ENCODE results near the gene DPH6. TPM values are rescaled to one million over a fixed set of nuclear protein-coding genes. Genes with fewer than 3 reads are reported as not detected.

Gene DPH6
- total RNA-seq, 1 experiment from 2014 or later = 31.7 TPM

DNA sequence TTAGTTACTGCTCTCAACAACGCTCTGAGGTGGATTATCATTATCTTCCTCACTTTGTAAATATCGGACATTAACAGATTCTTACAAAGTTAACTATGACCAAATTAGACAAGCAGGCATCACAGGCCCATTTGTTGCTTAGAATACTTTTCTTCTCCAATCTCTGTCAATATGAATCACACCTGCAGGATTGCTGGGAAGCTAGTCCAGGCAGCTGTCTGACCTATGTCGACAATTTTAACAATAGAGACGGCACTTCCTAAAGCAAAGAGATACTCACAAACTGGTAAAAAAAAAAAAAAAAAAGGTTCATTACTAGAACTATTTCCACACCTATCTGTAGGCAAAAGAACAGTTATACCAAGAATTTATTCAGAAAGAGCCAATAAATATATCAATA lies 85.3 kb downstream of the DPH6 start:
- Mint-ChIP-seq H3K9me3 (no peaks in the 10 kb centered on the region), H3K27me3 (ENCODE audit: low read depth) (no peaks in the 10 kb centered on the region), H3K4me1 (peaks cover 7% of the 10 kb centered on the region), H3K4me3 (no peak overlapping the region), H3K36me3 (no peaks in the 10 kb centered on the region), H3K27ac (no peak overlapping the region)
- POLR2A ChIA-PET = no interaction called here
- ATAC-seq (no peak), DNase-seq (ENCODE audit: low spot score) (no peak)
- CTCF ChIA-PET = interaction anchor here (3.1 kb wide), 1 partner anchor 16 kb away, joined by 9 read pairs; no protein-coding TSS in a partner anchor
- TF ChIP-seq NR3C1 (CRISPR knock-in tag; conservative IDR thresholded peaks at IDR 0.05; ENCODE audit: low read depth) = no peak
- TF ChIP-seq, protein P1, sequence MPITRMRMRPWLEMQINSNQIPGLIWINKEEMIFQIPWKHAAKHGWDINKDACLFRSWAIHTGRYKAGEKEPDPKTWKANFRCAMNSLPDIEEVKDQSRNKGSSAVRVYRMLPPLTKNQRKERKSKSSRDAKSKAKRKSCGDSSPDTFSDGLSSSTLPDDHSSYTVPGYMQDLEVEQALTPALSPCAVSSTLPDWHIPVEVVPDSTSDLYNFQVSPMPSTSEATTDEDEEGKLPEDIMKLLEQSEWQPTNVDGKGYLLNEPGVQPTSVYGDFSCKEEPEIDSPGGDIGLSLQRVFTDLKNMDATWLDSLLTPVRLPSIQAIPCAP (CRISPR knock-in tag; IDR thresholded peaks at IDR 0.05) = no peak
- TF ChIP-seq ATF1 (CRISPR knock-in tag; IDR thresholded peaks at IDR 0.05) = no peak
- TF ChIP-seq, protein P2, sequence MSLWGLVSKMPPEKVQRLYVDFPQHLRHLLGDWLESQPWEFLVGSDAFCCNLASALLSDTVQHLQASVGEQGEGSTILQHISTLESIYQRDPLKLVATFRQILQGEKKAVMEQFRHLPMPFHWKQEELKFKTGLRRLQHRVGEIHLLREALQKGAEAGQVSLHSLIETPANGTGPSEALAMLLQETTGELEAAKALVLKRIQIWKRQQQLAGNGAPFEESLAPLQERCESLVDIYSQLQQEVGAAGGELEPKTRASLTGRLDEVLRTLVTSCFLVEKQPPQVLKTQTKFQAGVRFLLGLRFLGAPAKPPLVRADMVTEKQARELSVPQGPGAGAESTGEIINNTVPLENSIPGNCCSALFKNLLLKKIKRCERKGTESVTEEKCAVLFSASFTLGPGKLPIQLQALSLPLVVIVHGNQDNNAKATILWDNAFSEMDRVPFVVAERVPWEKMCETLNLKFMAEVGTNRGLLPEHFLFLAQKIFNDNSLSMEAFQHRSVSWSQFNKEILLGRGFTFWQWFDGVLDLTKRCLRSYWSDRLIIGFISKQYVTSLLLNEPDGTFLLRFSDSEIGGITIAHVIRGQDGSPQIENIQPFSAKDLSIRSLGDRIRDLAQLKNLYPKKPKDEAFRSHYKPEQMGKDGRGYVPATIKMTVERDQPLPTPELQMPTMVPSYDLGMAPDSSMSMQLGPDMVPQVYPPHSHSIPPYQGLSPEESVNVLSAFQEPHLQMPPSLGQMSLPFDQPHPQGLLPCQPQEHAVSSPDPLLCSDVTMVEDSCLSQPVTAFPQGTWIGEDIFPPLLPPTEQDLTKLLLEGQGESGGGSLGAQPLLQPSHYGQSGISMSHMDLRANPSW (CRISPR knock-in tag; conservative IDR thresholded peaks at IDR 0.05; ENCODE audit: low read depth) = no peak
- TF ChIP-seq SP1 (CRISPR knock-in tag; conservative IDR thresholded peaks at IDR 0.05) = no peak
- TF ChIP-seq, protein P3, sequence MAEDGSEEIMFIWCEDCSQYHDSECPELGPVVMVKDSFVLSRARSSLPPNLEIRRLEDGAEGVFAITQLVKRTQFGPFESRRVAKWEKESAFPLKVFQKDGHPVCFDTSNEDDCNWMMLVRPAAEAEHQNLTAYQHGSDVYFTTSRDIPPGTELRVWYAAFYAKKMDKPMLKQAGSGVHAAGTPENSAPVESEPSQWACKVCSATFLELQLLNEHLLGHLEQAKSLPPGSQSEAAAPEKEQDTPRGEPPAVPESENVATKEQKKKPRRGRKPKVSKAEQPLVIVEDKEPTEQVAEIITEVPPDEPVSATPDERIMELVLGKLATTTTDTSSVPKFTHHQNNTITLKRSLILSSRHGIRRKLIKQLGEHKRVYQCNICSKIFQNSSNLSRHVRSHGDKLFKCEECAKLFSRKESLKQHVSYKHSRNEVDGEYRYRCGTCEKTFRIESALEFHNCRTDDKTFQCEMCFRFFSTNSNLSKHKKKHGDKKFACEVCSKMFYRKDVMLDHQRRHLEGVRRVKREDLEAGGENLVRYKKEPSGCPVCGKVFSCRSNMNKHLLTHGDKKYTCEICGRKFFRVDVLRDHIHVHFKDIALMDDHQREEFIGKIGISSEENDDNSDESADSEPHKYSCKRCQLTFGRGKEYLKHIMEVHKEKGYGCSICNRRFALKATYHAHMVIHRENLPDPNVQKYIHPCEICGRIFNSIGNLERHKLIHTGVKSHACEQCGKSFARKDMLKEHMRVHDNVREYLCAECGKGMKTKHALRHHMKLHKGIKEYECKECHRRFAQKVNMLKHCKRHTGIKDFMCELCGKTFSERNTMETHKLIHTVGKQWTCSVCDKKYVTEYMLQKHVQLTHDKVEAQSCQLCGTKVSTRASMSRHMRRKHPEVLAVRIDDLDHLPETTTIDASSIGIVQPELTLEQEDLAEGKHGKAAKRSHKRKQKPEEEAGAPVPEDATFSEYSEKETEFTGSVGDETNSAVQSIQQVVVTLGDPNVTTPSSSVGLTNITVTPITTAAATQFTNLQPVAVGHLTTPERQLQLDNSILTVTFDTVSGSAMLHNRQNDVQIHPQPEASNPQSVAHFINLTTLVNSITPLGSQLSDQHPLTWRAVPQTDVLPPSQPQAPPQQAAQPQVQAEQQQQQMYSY (CRISPR knock-in tag; IDR thresholded peaks at IDR 0.05) = no peak
- TF ChIP-seq, protein P4, sequence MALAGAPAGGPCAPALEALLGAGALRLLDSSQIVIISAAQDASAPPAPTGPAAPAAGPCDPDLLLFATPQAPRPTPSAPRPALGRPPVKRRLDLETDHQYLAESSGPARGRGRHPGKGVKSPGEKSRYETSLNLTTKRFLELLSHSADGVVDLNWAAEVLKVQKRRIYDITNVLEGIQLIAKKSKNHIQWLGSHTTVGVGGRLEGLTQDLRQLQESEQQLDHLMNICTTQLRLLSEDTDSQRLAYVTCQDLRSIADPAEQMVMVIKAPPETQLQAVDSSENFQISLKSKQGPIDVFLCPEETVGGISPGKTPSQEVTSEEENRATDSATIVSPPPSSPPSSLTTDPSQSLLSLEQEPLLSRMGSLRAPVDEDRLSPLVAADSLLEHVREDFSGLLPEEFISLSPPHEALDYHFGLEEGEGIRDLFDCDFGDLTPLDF (CRISPR knock-in tag; IDR thresholded peaks at IDR 0.05) = no peak
- TF ChIP-seq ESRRA (CRISPR knock-in tag; IDR thresholded peaks at IDR 0.05; ENCODE audit: borderline replicate concordance) = no peak
- no peak for TF ChIP-seq ZNF317 (CRISPR knock-in tag; IDR thresholded peaks at IDR 0.05; ENCODE audit: borderline replicate concordance, low read depth)
- TF ChIP-seq GRHL2 (CRISPR knock-in tag; IDR thresholded peaks at IDR 0.05; ENCODE audit: insufficient replicate concordance, severe bottlenecking) = no peak
- no peak for TF ChIP-seq NFATC4 (CRISPR knock-in tag; IDR thresholded peaks at IDR 0.05)
- TF ChIP-seq, protein P5, sequence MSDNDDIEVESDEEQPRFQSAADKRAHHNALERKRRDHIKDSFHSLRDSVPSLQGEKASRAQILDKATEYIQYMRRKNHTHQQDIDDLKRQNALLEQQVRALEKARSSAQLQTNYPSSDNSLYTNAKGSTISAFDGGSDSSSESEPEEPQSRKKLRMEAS (CRISPR knock-in tag; IDR thresholded peaks at IDR 0.05) = no peak
- TF ChIP-seq TCF7 (CRISPR knock-in tag; IDR thresholded peaks at IDR 0.05; ENCODE audit: low read depth) = no peak
- TF ChIP-seq PRRX2 (CRISPR knock-in tag; IDR thresholded peaks at IDR 0.05) = no peak
- TF ChIP-seq ETV6 (CRISPR knock-in tag; IDR thresholded peaks at IDR 0.05) = no peak
- TF ChIP-seq, protein P6, sequence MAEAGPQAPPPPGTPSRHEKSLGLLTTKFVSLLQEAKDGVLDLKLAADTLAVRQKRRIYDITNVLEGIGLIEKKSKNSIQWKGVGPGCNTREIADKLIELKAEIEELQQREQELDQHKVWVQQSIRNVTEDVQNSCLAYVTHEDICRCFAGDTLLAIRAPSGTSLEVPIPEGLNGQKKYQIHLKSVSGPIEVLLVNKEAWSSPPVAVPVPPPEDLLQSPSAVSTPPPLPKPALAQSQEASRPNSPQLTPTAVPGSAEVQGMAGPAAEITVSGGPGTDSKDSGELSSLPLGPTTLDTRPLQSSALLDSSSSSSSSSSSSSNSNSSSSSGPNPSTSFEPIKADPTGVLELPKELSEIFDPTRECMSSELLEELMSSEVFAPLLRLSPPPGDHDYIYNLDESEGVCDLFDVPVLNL (CRISPR knock-in tag; IDR thresholded peaks at IDR 0.05; ENCODE audit: borderline replicate concordance, low read depth) = no peak
- no peak for TF ChIP-seq GTF2I (CRISPR knock-in tag; conservative IDR thresholded peaks at IDR 0.05)
